ENCODE data around the gene OR2T5.
"Not testable (repeated sequence)": the region's sequence is repeated elsewhere in the genome, so short reads cannot be mapped to it uniquely, and the experiment has no call there.

Gene OR2T5

DNA sequence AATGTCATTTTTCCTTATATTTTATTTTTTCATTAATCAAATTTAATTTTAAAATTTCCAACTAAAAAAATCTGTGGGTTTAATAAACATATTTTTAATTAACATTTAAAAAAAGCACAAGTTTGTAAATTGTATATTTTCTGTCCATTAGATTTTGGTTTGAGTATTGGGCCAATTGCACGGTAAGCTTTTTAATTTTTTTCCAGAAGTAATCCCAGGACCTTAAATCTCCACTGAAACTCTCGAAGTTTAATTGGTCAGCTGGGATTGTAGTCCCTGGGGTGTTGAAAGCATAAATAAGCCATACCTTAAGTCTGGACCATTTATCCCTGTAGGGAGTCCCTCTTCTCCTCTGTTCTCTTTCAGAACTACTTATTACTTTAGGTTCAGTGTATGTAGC is 19.4 kb downstream of the OR2T5 start, which contains the start of gene OR2G6:
Gene OR2G6, plus strand, starts transcription at position 301 of the 400 bp plus-strand sequence. CDS start 13,574 bp downstream, outside the sequence.
- H4K12ac ChIP-seq (ENCODE audit: low read depth, low read length); H2BK120ac ChIP-seq (ENCODE audit: insufficient read depth, low read length, poor library complexity); H3K23ac ChIP-seq (ENCODE audit: low read length); H2AFZ ChIP-seq (ENCODE audit: insufficient read depth, low read length, poor library complexity); H3K4ac ChIP-seq (ENCODE audit: low read depth, low read length); H3K9ac ChIP-seq (ENCODE audit: low read length); H2BK12ac ChIP-seq (ENCODE audit: low read length); H3K79me1 ChIP-seq (ENCODE audit: low read length); H3K79me2 ChIP-seq (ENCODE audit: control insufficient read depth, insufficient read depth, low read length, poor library complexity); H3K36me3 ChIP-seq (ENCODE audit: control insufficient read depth in 1 of 2, insufficient read depth in 2 of 2, low read length in 2 of 2); DNase-seq; H3K14ac ChIP-seq (ENCODE audit: low read length); H3K9me3 ChIP-seq (ENCODE audit: insufficient read depth, low read depth, low read length); H3K27me3 ChIP-seq (ENCODE audit: insufficient read depth, low read length); H3K27ac ChIP-seq (ENCODE audit: low read depth, low read length); H4K8ac ChIP-seq (ENCODE audit: low read depth, low read length); H3K4me1 ChIP-seq (ENCODE audit: control insufficient read depth in 1 of 2, insufficient read depth in 2 of 2, low read length in 2 of 2); H4K91ac ChIP-seq (ENCODE audit: low read depth, low read length); H3K18ac ChIP-seq (ENCODE audit: low read length); H3K4me2 ChIP-seq (ENCODE audit: low read length); H2BK5ac ChIP-seq (ENCODE audit: low read depth, low read length, poor library complexity); H2AK5ac ChIP-seq (ENCODE audit: low read length); H3K4me3 ChIP-seq (ENCODE audit: low read depth, low read length): not testable (repeated sequence)
- WGBS (ENCODE audit: extremely low coverage, insufficient coverage, insufficient read length) = no CpG with 5 or more reads among the region's 2 CpGs

- H3K4ac ChIP-seq (ENCODE audit: low read depth, low read length); H2BK12ac ChIP-seq (ENCODE audit: low read length); H4K8ac ChIP-seq (ENCODE audit: low read depth, low read length); H3K9ac ChIP-seq (ENCODE audit: low read length); H3K36me3 ChIP-seq (ENCODE audit: control insufficient read depth in 1 of 2, insufficient read depth in 2 of 2, low read length in 2 of 2); H3K4me2 ChIP-seq (ENCODE audit: low read length); H3K79me1 ChIP-seq (ENCODE audit: low read length); H3K18ac ChIP-seq (ENCODE audit: low read length); H4K91ac ChIP-seq (ENCODE audit: low read depth, low read length); H3K27ac ChIP-seq (ENCODE audit: low read depth, low read length); H3K27me3 ChIP-seq (ENCODE audit: insufficient read depth, low read length); H3K4me3 ChIP-seq (ENCODE audit: low read depth, low read length); H3K4me1 ChIP-seq (ENCODE audit: control insufficient read depth in 1 of 2, insufficient read depth in 2 of 2, low read length in 2 of 2); DNase-seq; H2BK5ac ChIP-seq (ENCODE audit: low read depth, low read length, poor library complexity); H3K79me2 ChIP-seq (ENCODE audit: control insufficient read depth, insufficient read depth, low read length, poor library complexity); H3K14ac ChIP-seq (ENCODE audit: low read length); H2BK120ac ChIP-seq (ENCODE audit: insufficient read depth, low read length, poor library complexity); H3K9me3 ChIP-seq (ENCODE audit: insufficient read depth, low read depth, low read length); H4K12ac ChIP-seq (ENCODE audit: low read depth, low read length); H2AFZ ChIP-seq (ENCODE audit: insufficient read depth, low read length, poor library complexity); H3K23ac ChIP-seq (ENCODE audit: low read length); H2AK5ac ChIP-seq (ENCODE audit: low read length): not testable (repeated sequence)
These were observed 21.8 kb downstream of the OR2T5 start for GRCh38 chr1:248510217-248510616.

- DNase-seq = no peak
- Histone ChIP-seq H3K79me2 (ENCODE audit: control insufficient read depth, insufficient read depth, low read length, poor library complexity) (no peaks in the 10 kb centered on the region), H3K4me3 (ENCODE audit: low read depth, low read length) (peak overlapping the region; percentile 43), H2AFZ (ENCODE audit: insufficient read depth, low read length, poor library complexity) (no peak overlapping the region), H3K9me3 (ENCODE audit: insufficient read depth, low read depth, low read length) (peaks cover 6% of the 10 kb centered on the region), H2BK5ac (ENCODE audit: low read depth, low read length, poor library complexity) (no peak overlapping the region), H3K27me3 (ENCODE audit: insufficient read depth, low read length) (no peaks in the 10 kb centered on the region), H2BK120ac (ENCODE audit: insufficient read depth, low read length, poor library complexity) (no peak overlapping the region), H3K36me3 (ENCODE audit: control insufficient read depth in 1 of 2, insufficient read depth in 2 of 2, low read length in 2 of 2) (no peaks in the 10 kb centered on the region), H3K18ac (ENCODE audit: low read length) (no peak overlapping the region), H2BK12ac (ENCODE audit: low read length) (no peak overlapping the region), H3K4me1 (ENCODE audit: control insufficient read depth in 1 of 2, insufficient read depth in 2 of 2, low read length in 2 of 2) (no peaks in the 10 kb centered on the region), H4K91ac (ENCODE audit: low read depth, low read length) (no peak overlapping the region), H3K4ac (ENCODE audit: low read depth, low read length) (no peak overlapping the region), H3K4me2 (ENCODE audit: low read length) (no peak overlapping the region), H3K27ac (ENCODE audit: low read depth, low read length) (no peak overlapping the region), H3K23ac (ENCODE audit: low read length) (no peak overlapping the region), H4K12ac (ENCODE audit: low read depth, low read length) (no peak overlapping the region), H3K79me1 (ENCODE audit: low read length) (no peaks in the 10 kb centered on the region), H3K14ac (ENCODE audit: low read length) (no peak overlapping the region), H3K9ac (ENCODE audit: low read length) (peak overlapping the region; percentile 52), H2AK5ac (ENCODE audit: low read length) (no peak overlapping the region), H4K8ac (ENCODE audit: low read depth, low read length) (no peak overlapping the region)
- WGBS (ENCODE audit: extremely low coverage, insufficient coverage, insufficient read length) = no CpG with 5 or more reads among the region's 12 CpGs
These were observed 33.5 kb downstream of the OR2T5 start for GRCh38 chr1:248521856-248522255.

DNA sequence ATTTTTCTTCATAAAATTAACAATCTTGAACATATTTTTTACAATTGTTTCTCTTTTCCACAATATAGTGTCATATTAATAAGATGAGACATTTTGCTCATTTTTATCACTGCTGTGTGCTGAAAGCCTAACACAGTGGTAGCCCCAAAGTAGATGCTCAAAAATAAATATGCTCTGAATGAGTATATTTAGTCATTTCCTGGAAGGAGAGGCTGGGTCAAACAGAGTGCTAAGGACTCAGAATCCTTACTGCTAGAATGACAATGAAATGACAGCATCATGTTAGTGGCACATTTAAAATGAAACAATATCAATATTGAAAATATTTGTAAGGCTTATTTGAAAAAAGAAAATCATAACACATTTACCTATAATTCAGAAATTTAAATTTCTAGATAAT is 49.1 kb downstream of the OR2T5 start:
- not testable (repeated sequence) for H3K4ac ChIP-seq (ENCODE audit: low read depth, low read length); H3K36me3 ChIP-seq (ENCODE audit: control insufficient read depth in 1 of 2, insufficient read depth in 2 of 2, low read length in 2 of 2); H3K9ac ChIP-seq (ENCODE audit: low read length); H3K27me3 ChIP-seq (ENCODE audit: insufficient read depth, low read length); H4K91ac ChIP-seq (ENCODE audit: low read depth, low read length); H3K4me3 ChIP-seq (ENCODE audit: low read depth, low read length); H3K4me2 ChIP-seq (ENCODE audit: low read length); H2BK120ac ChIP-seq (ENCODE audit: insufficient read depth, low read length, poor library complexity); H2AFZ ChIP-seq (ENCODE audit: insufficient read depth, low read length, poor library complexity); H4K12ac ChIP-seq (ENCODE audit: low read depth, low read length); H3K23ac ChIP-seq (ENCODE audit: low read length); H3K79me1 ChIP-seq (ENCODE audit: low read length); H3K18ac ChIP-seq (ENCODE audit: low read length); H3K9me3 ChIP-seq (ENCODE audit: insufficient read depth, low read depth, low read length); H3K4me1 ChIP-seq (ENCODE audit: control insufficient read depth in 1 of 2, insufficient read depth in 2 of 2, low read length in 2 of 2); H3K79me2 ChIP-seq (ENCODE audit: control insufficient read depth, insufficient read depth, low read length, poor library complexity); H2BK12ac ChIP-seq (ENCODE audit: low read length); H4K8ac ChIP-seq (ENCODE audit: low read depth, low read length); H3K14ac ChIP-seq (ENCODE audit: low read length); H2AK5ac ChIP-seq (ENCODE audit: low read length); H3K27ac ChIP-seq (ENCODE audit: low read depth, low read length); DNase-seq; H2BK5ac ChIP-seq (ENCODE audit: low read depth, low read length, poor library complexity)
